Activated CD4-positive, alpha-beta T cell treated with anti-CD3 and anti-CD28 coated beads for 1 hour (primary cell): Measurements from ENCODE around the gene SLIT3.

Experiments
- DNase-seq: peaks from one replicate; pipeline ENCODE4 v3.0.0-alpha.2; 2020

Gene SLIT3

DNA sequence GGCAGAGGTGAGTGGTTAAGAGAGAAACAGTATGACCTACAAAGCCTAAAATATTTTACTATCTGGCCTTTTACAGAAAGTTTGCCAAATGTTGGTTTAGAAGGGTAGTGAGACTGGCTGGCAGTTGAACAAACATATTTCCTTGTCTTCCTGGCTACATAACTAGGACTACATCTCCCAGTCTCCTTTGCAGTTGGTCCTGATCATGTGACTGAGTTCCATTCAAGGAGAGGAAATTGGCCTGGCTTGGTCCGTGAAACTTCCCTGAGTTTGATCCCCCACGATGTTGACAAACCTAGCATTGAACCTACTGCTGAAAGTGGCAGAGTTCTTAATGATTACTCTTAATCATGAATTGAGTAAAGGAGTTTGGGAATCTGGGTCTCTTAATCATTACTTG, 280.8 kb downstream of the SLIT3 start:
- no peak for DNase-seq

DNA sequence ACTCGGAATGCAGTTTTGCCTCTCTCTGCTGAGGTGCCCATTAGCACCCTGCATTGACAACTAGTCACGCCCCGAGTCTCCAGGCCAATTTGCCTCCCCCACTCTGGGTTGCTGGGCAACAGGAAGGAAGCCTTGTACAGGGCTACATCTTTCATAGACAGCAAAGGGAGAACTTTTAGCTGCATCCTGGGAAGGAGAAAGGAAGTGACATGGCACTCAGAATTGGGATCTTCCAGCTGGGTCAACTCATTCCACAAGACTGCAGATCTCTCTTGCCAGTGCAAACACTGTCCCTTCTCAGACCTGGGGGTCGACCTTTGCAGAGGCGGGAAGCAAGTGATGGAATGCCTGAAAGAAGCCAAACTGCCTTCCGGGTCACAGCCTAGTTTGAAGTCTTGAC, 282.0 kb downstream of the SLIT3 start:
- no peak for DNase-seq

DNA sequence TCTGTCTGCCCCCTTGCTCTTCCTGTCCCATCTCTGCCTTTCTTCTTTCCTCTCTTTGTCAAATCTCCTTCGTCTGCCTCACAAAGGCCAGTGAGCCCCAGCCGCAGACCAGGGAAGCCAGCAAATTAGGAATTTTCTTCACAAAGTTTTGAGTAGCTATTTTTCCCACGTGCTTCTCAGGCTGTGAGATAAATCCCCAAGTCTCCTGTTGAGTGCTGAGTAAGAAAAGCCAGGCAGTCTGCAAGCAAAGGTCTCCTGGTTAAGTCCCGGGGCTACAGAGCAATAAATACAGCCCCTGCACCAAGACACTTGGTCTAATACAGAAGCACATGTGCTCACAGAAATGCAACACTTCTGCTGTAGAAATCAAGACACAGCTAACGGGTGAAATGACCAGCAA, 284.9 kb downstream of the SLIT3 start:
- DNase-seq: no peak

DNA sequence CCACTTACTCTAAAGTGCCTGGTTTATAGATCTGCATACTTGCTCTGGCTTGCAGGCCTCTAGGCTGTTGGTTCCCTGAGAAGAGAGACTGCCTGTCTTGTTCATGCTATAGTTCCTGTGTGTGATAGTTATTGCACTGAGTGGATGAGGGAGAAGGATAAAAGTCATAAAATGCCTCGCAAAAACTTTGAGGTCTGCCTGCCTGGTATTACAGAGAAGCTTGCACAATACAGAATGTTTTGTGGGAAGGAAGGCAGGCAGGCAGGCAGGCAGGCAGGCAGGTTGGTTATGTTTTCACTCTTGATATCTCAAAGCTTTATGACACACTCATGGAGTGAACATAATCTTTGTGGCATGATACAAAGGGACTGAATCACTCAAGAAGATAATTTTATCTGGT, 287.1 kb downstream of the SLIT3 start:
- DNase-seq: no peak

DNA sequence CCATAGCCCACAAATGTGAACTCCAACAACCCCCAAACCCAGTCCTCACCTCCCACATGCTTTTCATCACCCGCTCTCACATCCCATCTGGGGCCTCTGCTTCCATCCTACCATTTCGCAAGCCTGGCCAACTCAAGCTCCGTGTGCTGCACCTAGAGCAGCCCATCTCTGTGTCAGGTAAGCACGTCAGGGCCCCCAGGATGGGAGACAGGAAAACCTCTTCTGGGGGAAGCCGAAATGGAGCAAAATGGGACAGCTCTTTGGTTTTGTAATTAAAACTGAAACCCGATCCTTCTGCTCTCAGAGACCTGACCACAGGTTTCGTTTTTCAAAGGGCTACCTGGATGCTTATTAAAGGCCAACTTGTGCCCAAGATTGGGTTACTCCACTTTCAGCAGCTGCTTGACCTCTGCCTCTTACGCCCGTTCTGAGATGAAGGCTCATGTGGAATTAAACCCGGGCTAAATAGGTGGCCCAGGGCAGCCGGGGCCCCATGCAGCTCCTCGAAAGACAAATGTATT, 287.7 kb downstream of the SLIT3 start:
- DNase-seq: no peak

DNA sequence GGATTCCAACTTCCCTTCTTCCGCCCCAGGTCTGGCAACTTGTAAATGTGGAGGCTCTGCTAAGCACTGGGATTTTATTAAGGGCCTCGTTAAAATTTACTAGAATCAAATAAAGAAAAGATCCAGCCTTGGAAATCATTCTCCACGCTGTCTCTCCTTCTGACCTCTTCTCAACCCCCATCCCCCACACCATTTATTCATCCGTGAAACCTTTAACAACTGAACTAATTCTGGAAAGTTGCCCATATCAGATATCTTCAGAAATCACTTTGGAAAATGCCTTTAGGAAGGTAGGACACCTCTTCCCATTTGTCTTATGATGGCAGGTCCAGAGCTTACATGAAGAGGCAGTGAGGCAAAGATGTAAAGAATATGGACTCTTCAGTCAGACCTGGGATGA, 288.5 kb downstream of the SLIT3 start:
- no peak for DNase-seq

DNA sequence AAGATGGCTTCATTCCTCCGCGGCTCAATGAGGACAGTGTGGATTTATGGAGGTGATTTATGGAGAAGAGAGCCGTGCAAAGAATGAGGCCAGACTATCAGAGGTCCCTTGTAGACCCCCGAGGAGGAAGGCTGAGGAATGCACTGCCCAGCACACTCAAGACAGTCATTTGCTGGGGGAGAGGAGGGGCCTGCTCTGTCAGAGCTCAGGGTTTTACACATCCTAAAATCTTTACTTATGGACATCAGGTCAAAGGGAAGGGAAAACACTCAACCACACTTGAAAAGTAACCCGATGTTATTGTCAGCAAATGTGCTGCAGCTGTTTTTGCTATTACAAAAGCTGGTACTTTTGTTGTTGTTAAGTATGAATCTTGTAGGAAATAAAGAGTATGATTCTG, 289.5 kb downstream of the SLIT3 start:
- DNase-seq: no peak

DNA sequence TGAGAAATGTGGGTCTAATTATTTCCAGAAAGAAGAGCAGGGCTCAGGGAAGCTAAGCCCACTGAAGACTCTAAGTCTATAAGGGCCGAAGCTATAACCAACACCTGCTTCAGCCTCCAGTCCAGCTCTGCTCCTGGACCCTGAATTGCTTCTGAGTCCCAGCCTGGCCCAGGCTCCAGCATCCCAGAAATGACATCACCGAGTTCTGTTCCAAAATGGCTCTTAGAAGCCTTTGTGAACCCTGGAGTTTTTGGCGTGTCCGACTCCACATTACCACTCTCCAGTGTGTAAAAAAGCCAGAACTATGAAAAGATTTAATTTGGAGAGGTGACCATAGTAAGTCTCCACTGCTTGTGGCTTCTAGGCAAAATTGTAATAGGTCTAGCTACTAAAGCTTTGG, 289.9 kb downstream of the SLIT3 start:
- no peak for DNase-seq

DNA sequence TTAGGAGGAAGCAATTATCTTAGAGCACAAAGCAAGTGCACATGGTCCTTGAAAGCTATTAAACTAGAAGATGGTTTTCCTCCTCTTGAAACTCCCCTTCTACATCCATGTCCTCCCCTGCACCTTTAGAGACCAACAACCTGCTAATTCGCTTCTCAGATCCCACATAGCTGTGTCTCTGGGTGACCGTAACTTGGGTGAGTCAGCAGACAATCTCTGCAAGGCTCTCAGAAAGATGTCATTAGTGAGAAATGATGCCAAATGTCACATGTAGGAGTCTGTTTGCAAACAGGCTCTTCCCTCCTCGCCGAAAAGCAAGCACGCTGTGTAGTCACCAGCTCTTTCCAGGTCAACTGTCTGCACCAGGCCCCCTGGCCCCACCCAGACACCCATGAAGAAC, 291.8 kb downstream of the SLIT3 start:
- no peak for DNase-seq

DNA sequence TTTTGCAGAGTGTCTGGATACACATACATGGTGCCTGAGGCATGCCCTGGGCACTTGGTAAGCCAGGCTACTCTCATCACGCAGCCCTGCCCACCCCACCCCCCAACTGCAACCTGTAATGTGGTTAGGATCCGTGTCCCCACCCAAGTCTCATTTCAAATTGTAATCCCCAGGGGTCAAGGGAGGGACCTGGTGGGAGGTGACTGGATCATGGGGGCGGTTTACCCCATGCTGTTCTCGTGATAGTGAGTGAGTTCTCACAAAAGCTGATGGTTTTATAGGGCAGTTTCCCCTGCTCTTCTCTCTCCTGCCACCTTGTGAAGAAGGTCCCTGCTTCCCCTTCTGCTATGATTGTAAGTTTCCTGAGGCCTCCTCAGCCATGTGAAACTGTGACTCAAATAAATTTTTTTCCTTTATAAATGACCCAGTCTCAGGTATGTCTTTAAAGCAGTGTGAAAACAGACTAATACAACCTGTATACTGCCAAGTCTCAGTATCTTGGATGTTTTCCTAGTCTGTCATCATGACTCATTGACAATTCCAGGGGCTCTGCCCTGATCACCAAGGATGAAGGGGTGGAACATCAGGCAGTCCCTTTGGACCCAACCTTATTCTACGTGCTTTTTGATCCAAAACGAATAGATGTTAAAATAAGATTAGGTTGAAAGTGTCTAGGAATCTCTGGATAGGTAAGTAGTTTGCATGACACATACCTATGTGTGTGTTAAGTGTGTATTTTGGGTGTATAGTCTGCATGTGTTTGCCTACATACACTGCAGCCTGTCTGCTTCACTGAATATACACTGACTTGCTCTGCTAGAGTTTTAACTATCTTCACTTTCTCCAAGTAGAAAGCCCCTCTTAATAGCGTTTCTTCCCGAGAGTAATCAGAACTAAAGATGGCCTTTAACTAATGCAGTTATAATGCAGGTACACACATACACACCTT, 293.8 kb downstream of the SLIT3 start:
- DNase-seq: no peak

DNA sequence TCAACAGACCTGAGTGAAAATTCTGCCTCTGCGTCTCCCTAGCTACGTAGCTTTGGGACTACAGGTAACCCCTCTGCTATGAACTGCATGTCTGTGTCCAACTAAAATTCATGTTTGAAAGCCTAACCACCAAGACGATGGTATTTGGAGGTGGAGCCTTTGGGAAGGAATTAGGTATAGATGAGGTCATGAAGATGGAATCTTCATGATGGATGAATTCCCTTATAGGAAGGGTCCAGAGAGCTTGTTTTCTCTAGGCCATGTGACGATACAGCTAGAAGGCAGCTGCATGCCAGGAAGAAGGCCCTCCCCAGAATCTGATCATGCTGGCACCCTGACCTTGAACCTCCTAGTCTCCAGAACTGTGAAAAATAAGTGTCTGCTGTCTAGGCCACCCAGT, 296.4 kb downstream of the SLIT3 start:
- no peak for DNase-seq

DNA sequence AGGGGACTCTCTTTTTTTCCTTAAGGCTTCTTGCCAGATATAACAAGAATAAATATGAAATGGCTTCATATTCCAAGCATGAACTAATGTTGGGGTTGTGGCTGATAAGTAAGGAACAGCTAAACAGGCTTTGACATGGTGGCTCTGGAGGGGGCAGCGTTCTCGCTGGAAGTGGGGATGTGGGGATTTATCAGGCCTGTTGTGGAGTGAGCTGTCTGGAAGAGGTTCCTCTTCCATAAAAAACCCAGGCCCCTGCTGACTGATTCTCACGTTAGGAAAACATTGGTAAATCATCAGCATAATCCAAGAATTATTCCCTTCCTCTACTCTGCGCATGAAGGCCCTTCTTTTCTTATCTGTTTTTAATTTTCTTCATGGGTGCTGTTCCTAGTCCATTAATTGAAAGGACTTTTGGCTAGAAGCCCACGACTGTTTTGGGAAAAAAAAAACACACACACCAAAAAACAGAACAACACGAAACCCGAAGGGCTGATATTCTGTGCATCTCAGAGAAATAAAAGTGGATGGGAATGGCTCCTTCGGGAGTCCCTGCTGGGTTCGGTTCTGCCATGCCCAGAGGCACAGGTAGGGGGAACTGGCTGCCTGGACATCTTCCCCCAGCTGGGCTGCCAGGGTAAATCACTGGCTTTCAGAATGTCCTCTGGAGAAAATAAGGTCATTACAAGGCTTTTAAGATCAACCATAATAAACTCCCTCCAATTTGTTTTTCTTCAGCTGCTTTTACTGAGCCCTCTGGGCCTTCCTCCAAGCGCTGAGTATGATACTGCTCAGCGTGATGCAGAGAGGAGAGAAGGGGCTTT, 297.0 kb downstream of the SLIT3 start:
- no peak for DNase-seq

DNA sequence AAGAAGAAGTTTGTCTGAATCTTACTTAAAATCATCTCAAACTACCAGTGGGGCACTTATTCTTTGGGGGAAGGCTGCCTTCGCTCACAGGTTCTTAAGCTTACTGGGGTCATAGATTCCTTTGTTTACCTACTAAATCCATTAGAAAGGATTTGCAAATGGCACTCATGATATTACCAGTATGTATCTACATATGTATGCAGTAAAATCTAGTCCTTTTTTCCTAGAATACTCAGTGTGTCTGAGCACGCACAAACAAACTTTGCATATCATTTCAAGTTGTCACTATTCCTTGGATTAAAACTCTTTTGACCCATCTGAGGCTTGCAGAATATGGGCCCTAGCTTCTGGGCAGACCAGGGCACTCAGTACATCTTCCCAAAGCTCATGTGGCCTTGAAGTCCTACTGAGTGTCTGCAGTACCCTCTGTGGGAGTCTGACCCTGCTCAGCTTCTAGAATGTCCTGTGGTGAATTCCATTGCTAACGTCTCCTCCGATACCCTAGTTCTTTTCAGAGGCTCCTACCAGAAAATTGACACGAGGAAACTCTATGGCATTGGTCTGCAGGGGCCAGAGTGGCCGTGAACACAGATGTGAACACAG, 297.9 kb downstream of the SLIT3 start:
- no peak for DNase-seq

DNA sequence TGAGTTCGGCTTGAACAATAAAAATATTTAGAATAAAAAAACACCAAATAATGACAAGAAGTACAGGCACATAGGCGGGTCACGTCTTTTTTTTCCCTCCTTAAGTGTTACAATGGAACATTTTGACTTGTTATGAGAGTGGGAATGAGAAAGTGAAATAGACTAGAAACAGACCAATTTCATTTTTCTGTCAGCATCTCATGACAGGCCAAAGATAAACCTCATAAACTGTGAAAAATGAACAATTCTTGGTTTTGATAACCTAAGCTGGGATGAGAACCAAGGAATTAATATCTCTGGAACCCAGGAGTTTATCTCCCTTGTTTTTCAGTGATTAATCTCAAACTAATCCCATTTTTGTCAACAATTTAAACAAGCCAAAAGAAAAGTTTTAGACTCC, 299.5 kb downstream of the SLIT3 start:
- DNase-seq: no peak

DNA sequence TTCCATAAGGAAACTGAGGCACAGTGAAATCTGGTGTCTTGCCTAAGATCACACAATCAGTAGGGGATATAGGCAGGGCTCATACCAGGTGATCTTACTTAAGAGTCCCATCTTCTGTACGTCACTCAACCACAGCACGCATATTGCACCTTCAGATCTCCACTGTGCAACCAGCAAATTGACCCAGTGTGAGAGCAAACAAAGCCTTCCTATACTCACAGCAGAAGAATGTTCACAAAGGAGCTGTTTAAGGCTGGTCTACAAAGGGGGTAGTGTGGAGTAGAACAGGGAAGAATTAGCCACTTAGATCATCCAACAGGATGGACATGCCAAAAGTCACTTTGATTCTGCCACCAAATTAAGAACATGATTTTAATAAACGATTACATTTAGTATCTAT, 305.9 kb downstream of the SLIT3 start:
- DNase-seq: no peak

DNA sequence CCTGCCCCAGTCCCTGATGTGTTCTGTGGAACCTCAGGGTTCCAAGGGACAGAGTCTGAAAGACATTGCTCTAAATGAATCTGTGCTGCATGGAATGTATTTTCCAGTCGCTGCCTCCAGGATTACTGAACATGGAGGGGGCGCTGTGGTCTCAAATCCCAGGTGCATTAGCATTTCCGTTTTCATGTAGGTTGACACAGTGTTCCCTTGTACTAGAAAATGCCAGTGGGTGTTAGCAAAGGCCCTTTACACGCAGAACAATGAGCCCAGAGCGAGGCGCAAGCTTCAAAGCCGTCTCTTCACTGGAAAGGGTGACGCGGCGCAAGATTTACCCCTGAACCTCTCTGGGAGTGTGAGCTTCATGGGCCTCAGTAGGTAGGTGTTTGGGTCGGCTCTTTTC, 308.3 kb downstream of the SLIT3 start:
- no peak for DNase-seq

DNA sequence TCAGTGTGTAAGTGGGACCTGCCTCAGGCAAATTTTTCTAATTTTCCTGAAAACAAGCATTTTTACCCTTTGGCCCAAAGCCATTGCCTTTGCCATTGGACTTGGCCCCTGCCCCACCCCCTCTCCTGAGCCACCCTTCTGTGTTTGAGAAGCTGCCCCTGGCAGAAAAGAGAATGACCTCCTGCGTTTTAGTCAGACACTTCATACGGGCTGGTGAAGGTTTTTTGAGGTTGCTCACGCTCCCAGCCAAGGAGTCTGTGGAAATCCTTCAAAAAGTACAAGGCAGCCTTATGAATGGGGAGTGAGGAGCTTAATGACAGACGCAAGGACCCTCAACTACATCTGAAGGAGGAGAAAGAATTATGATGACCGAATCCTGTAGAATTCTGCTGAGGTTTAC, 308.9 kb downstream of the SLIT3 start:
- DNase-seq: no peak

DNA sequence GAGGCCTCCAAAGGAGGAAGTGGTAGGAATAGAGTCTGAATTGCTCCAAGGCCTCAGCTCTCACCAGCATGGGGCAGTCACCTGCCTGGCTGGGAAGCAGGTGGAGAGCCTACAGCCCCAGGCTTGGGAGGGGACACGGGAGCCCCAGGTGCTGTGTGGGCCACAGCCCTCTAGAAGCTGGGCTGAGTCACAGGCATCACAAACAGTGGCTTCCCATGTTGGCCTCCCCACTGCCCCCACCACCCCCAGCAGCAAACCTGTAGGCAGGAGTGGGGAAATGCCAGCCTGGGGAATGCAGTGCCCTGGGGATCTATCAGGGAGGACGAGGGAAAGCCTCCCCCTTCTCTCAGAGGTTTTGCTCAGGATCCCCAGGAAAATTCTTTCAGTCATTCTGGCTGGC, 309.6 kb downstream of the SLIT3 start:
- DNase-seq: no peak

DNA sequence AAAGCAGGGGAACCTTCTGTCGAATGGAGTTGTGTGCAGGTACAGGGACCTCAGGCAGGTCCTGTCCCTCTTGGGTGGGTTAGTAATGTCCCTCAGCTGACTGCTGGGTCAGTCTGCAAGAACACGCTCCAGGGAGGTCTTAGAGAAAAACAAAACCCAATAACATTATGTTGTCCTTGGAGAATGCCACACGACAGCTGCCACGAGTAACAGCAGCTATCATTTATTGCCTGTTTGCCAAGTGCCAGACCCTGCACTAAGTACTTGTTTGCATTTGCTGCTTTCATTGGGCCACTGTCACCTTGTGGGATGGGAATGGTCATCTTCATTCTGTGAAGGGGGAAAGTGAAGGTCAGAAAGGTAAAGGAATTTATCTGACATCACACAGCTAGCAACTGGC, 310.3 kb downstream of the SLIT3 start:
- no peak for DNase-seq

DNA sequence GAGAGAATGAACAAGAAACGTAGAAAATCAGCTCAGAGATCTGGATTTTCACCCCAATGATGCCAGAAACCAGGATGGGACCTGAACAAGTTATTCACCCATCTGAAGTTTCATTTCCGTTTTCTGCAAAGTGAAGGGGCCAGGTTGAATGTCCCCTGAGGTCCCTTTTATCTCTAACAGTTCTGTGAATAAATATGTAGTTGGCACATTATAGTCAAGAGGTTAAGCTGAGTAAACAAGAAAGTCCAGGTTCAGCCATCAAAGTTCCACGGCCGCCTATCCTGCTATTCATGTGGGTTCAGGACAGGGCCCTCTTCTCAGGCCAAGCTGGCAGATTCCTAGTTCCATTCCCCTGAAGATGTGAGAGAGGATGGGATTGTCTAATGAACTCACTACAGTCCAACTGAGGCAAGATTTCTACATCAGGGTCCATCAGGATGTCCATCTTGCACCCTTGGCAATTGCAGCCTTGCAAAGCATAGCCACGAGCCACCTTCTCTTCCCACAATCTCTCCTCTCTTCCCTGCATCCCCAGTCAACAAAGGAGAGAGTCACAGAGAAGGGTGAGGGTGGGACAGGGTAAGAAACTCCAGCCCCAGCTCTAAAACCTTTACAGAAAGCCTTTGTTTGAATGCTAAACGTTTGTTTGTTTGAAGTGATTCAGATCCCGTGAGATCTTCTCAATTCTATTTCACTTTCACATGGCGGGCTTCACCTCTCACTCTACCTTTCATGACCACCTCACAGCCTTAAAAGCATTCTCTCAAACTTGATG, 311.0 kb downstream of the SLIT3 start:
- DNase-seq: no peak

DNA sequence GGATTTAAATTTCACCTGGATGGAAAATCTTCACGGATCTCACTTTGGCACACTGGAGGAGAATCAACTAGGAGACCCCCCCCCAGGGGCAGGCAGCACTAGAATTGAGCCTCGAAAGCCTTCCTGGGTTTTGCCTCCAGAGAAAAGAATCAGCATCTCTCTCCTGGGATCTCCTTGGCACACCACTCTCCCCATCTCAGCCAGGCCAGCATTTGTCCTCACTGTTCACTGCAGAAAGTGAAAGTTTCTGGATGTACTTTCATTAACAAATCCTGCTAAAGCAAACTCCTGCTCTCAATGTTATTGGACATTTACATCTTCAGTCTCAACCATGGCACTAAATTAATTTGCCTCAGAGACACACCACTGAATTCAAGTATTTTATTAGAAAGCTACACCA, 312.2 kb downstream of the SLIT3 start:
- DNase-seq: no peak

DNA sequence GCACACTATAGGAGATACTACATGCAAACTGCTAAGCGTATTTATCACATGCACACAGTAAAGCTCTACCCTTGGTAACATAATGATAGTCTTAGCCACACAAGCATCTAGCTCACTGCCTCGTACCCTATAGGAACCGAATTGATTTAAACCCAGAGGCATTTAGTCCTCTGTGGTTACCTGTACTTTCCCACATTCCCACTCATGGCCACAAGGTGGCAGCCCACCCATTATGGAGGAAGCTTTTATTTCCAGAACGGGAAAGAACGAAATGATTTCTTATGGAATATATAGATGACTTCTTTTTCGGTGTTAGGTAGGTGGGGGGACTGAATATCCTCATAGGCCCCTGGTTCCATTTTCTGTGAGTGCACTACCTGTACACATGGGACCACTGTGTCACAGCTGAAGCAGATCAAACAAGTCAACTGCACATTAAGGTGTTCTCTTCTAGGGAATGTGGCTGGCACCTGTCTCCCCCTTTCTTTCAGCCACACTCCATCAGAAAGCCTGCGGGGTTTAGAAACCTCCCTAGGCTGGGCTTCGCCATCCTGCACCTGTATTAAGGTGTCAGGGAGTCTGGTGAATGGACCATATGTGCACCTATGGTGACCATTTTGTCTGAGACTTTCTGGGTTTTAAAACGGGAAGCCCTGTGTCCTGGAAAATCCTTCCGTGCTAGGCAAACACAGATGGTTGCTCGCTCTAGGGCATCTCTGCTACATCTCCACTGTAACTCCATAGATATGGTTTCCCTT, 313.2 kb downstream of the SLIT3 start:
- DNase-seq: peak; percentile 16
